ENCODE results near the gene OR13J1.

GRCh38 chr9:35841645-35841900 lies 28.6 kb downstream of the OR13J1 start:
- TF ChIP-seq CTCF (IDR thresholded peaks at IDR 0.05) = no peak
- no peak for TF ChIP-seq POLR2A (IDR thresholded peaks at IDR 0.05)

Measured in ovary (tissue), 3 donors.